ENCODE measurements around the gene LONRF2.

LONRF2 gene

DNA sequence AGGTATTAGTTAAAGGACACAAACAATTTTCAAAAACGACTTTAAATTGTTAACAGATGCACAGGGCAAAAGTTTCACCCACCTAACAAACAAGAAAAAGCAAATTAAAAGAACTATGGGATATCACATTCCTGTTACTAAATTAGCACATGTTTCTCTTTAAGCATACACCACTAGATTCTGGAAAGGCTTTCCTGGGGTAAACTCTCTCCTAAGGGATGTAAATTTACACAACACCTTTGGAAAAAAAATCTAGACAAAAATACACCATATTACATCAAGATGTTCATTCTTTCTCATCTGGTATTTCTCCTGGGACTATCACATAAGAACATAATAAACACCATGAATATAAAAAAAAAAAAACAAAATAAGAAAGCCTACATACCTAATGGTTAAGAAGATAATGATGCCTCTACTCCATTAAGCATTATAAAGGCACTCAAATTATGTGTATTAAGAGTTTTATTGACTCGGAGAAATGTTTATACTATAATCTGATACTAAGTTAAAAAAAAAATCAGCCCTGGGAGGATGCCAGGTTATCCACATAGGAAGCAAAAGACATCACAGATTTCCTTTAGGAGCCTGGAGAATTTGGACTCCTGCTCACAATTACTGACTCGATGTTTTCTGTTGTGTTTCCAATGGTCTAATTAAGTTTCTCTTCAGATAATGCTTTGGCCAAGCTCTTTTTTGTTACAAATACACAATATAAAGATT, 97.2 kb downstream of the LONRF2 start:
- Mint-ChIP-seq H3K36me3 (ENCODE audit: low read depth) (no peaks in the 10 kb centered on the region), H3K4me1 (peaks cover 28% of the 10 kb centered on the region), H3K27ac (no peak overlapping the region), H3K4me3 (no peak overlapping the region), H3K27me3 (ENCODE audit: low read depth) (peaks cover 11% of the 10 kb centered on the region), H3K9me3 (no peaks in the 10 kb centered on the region)
- TF ChIP-seq, protein P1, sequence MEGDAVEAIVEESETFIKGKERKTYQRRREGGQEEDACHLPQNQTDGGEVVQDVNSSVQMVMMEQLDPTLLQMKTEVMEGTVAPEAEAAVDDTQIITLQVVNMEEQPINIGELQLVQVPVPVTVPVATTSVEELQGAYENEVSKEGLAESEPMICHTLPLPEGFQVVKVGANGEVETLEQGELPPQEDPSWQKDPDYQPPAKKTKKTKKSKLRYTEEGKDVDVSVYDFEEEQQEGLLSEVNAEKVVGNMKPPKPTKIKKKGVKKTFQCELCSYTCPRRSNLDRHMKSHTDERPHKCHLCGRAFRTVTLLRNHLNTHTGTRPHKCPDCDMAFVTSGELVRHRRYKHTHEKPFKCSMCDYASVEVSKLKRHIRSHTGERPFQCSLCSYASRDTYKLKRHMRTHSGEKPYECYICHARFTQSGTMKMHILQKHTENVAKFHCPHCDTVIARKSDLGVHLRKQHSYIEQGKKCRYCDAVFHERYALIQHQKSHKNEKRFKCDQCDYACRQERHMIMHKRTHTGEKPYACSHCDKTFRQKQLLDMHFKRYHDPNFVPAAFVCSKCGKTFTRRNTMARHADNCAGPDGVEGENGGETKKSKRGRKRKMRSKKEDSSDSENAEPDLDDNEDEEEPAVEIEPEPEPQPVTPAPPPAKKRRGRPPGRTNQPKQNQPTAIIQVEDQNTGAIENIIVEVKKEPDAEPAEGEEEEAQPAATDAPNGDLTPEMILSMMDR (IDR thresholded peaks at IDR 0.05; ENCODE audit: unreplicated experiment in 3 of 3) = no peak

DNA sequence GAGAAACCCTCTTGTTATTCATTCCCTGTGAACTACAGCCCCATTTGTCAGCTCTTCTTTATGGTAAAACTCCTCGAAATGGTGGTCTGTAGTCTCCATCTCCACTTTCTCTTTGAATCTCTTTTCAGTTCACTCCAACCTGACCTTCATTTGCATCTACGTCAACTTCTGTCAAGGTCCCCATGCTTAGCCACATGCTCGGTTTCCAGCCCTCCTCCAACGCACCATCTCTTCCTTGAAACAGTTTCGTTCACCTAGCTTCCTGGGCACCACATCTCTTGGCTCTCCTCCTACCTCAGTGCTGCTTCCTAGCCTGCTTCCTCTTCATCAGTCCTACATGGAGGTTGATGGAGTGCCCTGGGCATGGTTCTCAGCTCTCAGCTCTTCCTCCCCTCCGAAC, 98.8 kb downstream of the LONRF2 start:
- H3K27me3 Mint-ChIP-seq (ENCODE audit: low read depth) = peaks cover 11% of the 10 kb centered on the region
- H3K4me3 Mint-ChIP-seq = no peak overlapping the region

More for the DNA sequence above, 98.8 kb downstream of the LONRF2 start:
- H3K36me3 Mint-ChIP-seq (ENCODE audit: low read depth) = no peaks in the 10 kb centered on the region
- TF ChIP-seq, protein P1 (IDR thresholded peaks at IDR 0.05; ENCODE audit: unreplicated experiment in 3 of 3) = no peak
- H3K27ac Mint-ChIP-seq = no peak overlapping the region
- peaks cover 21% of the 10 kb centered on the region for H3K4me1 Mint-ChIP-seq
- no peaks in the 10 kb centered on the region for H3K9me3 Mint-ChIP-seq
